K562 (cell line): ENCODE data around the gene FAM83G. TPM values are rescaled to one million over a fixed set of nuclear protein-coding genes. Genes with fewer than 3 reads are reported as not detected.

Experiments used
- ATAC-seq: fragments of 200-7000 bp; cut with Tn5 transposase; 3 replicates; pipeline ENCODE4 v1.9.1; 2020; ENCODE audit warnings: moderate library complexity
- BruUV-seq: library from RNA; stranded (reverse); fragments of 400-500 nt; replicated peaks from 2 replicates; lab custom pipeline; 2021; lab: Mats Ljungman, UMichigan
- CTCF ChIA-PET: fragments of 300-600 bp; formaldehyde crosslinking; extraction: SDS; loops from one replicate; lab custom pipeline; 2021; ENCODE audit warnings: low intra/inter-chr PET ratio; lab: Yijun Ruan, JAX
- POLR2A ChIA-PET: fragments of 300-600, 350-650 bp; sonication (Branson Sonifier 250); formaldehyde crosslinking; extraction: SDS; loops from one replicate; lab custom pipeline; 2021; ENCODE audit warnings: antibody characterized with exemption, inconsistent platforms; lab: Yijun Ruan, JAX
- DNase-seq, 4 experiments: peaks; one replicate each; pipeline versions ENCODE4 v3.0.0 to v3.0.0-alpha.2; 2011 to 2018; ENCODE audit warnings: low spot score in 3 of 4, mixed read lengths in 3 of 4; ENCODE audit errors: extremely low read depth in 1 of 4
- FAIRE-seq: peaks from 2 replicates; lab custom pipeline; 2011; peaks lifted over from hg19 to GRCh38; lab: Jason Lieb, UNC
- H2AFZ ChIP-seq: 2 replicates; pipeline ENCODE4 v1.6.0; 2011; ENCODE audit warnings: low read depth, low read length, control low read depth, inconsistent platforms
- H3K27ac ChIP-seq: fragments of 200-600 bp; 3 replicates; pipeline ENCODE4 v1.8.0; 2011; ENCODE audit warnings: low read depth, mild to moderate bottlenecking, control low read depth, inconsistent platforms, low read length, moderate library complexity, mixed read lengths; ENCODE audit errors: extremely low read depth
- H3K27me3 ChIP-seq, 2 experiments: fragments of 300-600 bp in 1 of 2; 2 replicates in 1 of 2; 3 replicates in 1 of 2; pipeline versions ENCODE4 v1.6.0 to v1.8.0; 2011; ENCODE audit warnings: inconsistent platforms in 2 of 2, low read length in 2 of 2, mild to moderate bottlenecking in 1 of 2, mixed read lengths in 1 of 2, moderate library complexity in 1 of 2; ENCODE audit not compliant: control insufficient read depth in 2 of 2, insufficient read depth in 2 of 2
- H3K36me3 ChIP-seq: fragments of 300-600 bp; 3 replicates; pipeline ENCODE4 v1.8.0; 2011; ENCODE audit warnings: mild to moderate bottlenecking, low read length, inconsistent platforms; ENCODE audit not compliant: control insufficient read depth, insufficient read depth
- H3K4me1 ChIP-seq, 2 experiments: fragments of 200-600 bp in 1 of 2; replicated peaks in 1 of 2; 2 replicates in 1 of 2; 3 replicates in 1 of 2; pipeline versions ENCODE4 v1.5.1 to v1.8.0; 2011; ENCODE audit warnings: inconsistent platforms in 2 of 2, low read length in 2 of 2, mild to moderate bottlenecking in 1 of 2, mixed read lengths in 1 of 2, moderate library complexity in 1 of 2; ENCODE audit not compliant: control insufficient read depth in 2 of 2, insufficient read depth in 2 of 2
- H3K4me2 ChIP-seq: 2 replicates; pipeline ENCODE4 v1.6.1; 2011; ENCODE audit warnings: low read length, control low read depth, inconsistent platforms, mixed read lengths; ENCODE audit not compliant: insufficient read depth
- H3K4me3 ChIP-seq: fragments of 200-600 bp; sonication (generic), shearing (Covaris generic); 2 replicates; pipeline ENCODE4 v1.5.1; 2016; ENCODE audit warnings: control low read depth, inconsistent platforms
- H3K79me2 ChIP-seq: fragments of 200-600 bp; 3 replicates; pipeline ENCODE4 v1.8.0; 2011; ENCODE audit warnings: low read length, inconsistent platforms; ENCODE audit not compliant: control insufficient read depth, insufficient read depth
- H3K9ac ChIP-seq, 2 experiments: 2 replicates each; pipeline versions ENCODE4 v1.6.0 to v1.6.1; 2011; ENCODE audit warnings: low read depth in 2 of 2, low read length in 2 of 2, control low read depth in 1 of 2, inconsistent platforms in 1 of 2, mild to moderate bottlenecking in 1 of 2, mixed read lengths in 1 of 2; ENCODE audit not compliant: insufficient read depth in 1 of 2
- H3K9me1 ChIP-seq: one replicate; pipeline ENCODE4 v1.6.0; 2011; ENCODE audit warnings: inconsistent platforms, mild to moderate bottlenecking, low read length, moderate library complexity; ENCODE audit not compliant: control insufficient read depth, insufficient read depth
- H3K9me3 ChIP-seq: replicated peaks from 2 replicates; pipeline ENCODE4 v1.5.1; 2011; ENCODE audit warnings: low read depth, low read length, inconsistent platforms; ENCODE audit not compliant: control insufficient read depth, insufficient read depth
- H4K20me1 ChIP-seq: replicated peaks from 2 replicates; pipeline ENCODE4 v1.6.1; 2011; ENCODE audit warnings: low read length, inconsistent platforms, mixed read lengths; ENCODE audit not compliant: control insufficient read depth, insufficient read depth
- IRF2 ChIP-seq: sonication (generic); formaldehyde crosslinking; IDR thresholded peaks from 2 replicates; pipeline ENCODE4 v1.8.1; 2022; ENCODE audit warnings: mild to moderate bottlenecking, missing genetic modification reagents
- MITF ChIP-seq: IDR thresholded peaks from 2 replicates; pipeline ENCODE4 v1.6.1; 2014; ENCODE audit warnings: antibody characterized with exemption
- PML ChIP-seq: IDR thresholded peaks from 2 replicates; pipeline ENCODE4 v1.6.1; 2012; ENCODE audit warnings: low read length, inconsistent platforms
- POLR2G ChIP-seq: fragments of 200-400 bp; formaldehyde crosslinking; IDR thresholded peaks from 2 replicates; pipeline ENCODE4 v1.6.1; 2017; ENCODE audit warnings: low read depth, mild to moderate bottlenecking, antibody characterized with exemption, low read length, moderate library complexity
- SFPQ ChIP-seq: fragments of 200-400 bp; formaldehyde crosslinking; IDR thresholded peaks from 2 replicates; pipeline ENCODE4 v1.6.1; 2017; ENCODE audit warnings: mild to moderate bottlenecking, low read depth, low read length, moderate library complexity
- ZFX ChIP-seq: sonication (generic); formaldehyde crosslinking; IDR thresholded peaks from 2 replicates; pipeline ENCODE4 v1.8.0; 2022; ENCODE audit warnings: mild to moderate bottlenecking, missing genetic modification reagents, moderate library complexity
- WGBS: fragments of 100-300 bp; shearing (Covaris generic); methylation state at CpG from one replicate; pipeline ENCODE4 v1.1.6; 2016; ENCODE audit warnings: low coverage, mixed read lengths; ENCODE audit not compliant: insufficient coverage; ENCODE audit errors: missing lambda C conversion rate; 5-methylcytosine and 5-hydroxymethylcytosine counted together
- in situ Hi-C: fragments of 300-500 bp; cut with MboI; formaldehyde crosslinking; loops from 4 replicates; pipeline ENCODE4 v1.15.0; 2018; ENCODE audit warnings: inconsistent platforms, mixed read lengths
- intact Hi-C: fragments of 100-400 bp; cut with micrococcal nuclease; formaldehyde crosslinking; loops from 2 replicates; pipeline ENCODE4 v1.14.2; 2022
- polyA plus RNA-seq, 8 experiments: library from polyadenylated mRNA; depleted of rRNA in 4 of 8; stranded (reverse) in 5 of 8; unstranded in 3 of 8; fragments of >200 nt; fragmentation: Nextera tagmentation in 2 of 8; fragmentation: Illumina TruSeq in 1 of 8; extraction: Ambion mirVana in 2 of 8; extraction: Trizol in 1 of 8; gene quantifications; 2 replicates each; pipeline versions ENCODE4 v1.2.1 to v1.2.3, GENCODE V29; 2011 to 2014; ENCODE audit warnings: inconsistent platforms in 1 of 8, missing spikeins in 1 of 8
- total RNA-seq, 7 experiments: library from RNA; depleted of rRNA in 6 of 7; stranded (reverse); fragments of >200 nt in 6 of 7; fragmentation: Illumina TruSeq in 2 of 7; extraction: Trizol in 2 of 7; gene quantifications; 2 replicates each; pipeline versions ENCODE4 v1.2.1 to v1.2.3, GENCODE V29; 2011 to 2021; ENCODE audit warnings: low replicate concordance in 1 of 7

The FAM83G gene
- total and polyA plus RNA-seq, 9 of the 15 experiments (the other 6 are each of a cell fraction or from before 2014, with no cell fraction given) = 0.04 to 10.3 (median 4.5) TPM; not detected in 1

- no peak for TF ChIP-seq MITF
- no peak for TF ChIP-seq IRF2
- no peak for TF ChIP-seq ZFX (CRISPR knock-in tag)
Measured at GRCh38 chr17:18992454-18993130, 12.0 kb downstream of the FAM83G start (continued).

- no peak overlapping the region for H3K9ac ChIP-seq
- H3K9me3 ChIP-seq = no peaks in the 10 kb centered on the region
- no TSS peak for BruUV-seq
- no peak overlapping the region for H3K4me3 ChIP-seq
- H4K20me1 ChIP-seq = peaks cover 5% of the 10 kb centered on the region; the same call in 1 of the 2 replicates
- intact Hi-C loops (no loop called here), in situ Hi-C loops (no loop called here)
- DNase-seq = no peak
- POLR2A ChIA-PET = interaction anchor here (0.6 to 1.0 kb wide), 3 partner anchors 13 to 24 kb away, joined by 3 to 4 read pairs (median 3); partner anchors contain the start of gene FAM83G
- no peak overlapping the region for H3K27ac ChIP-seq
- peaks cover 2% of the 10 kb centered on the region; the same call in 1 of the 3 replicates for H3K36me3 ChIP-seq
- CTCF ChIA-PET = no interaction called here
- no peak for ATAC-seq
- no peaks in the 10 kb centered on the region for H3K9me1 ChIP-seq
- TF ChIP-seq PML = no peak
- TF ChIP-seq POLR2G = 0 out of 2 replicates have a peak, but pooled peaks have one; percentile 17
- no peak for TF ChIP-seq SFPQ
- H3K4me1 ChIP-seq = peaks cover 0 to 15% of the 10 kb centered on the region in 2 experiments; a peak in 2 of 5 replicates
- H2AFZ ChIP-seq = no peak overlapping the region
- no peaks in the 10 kb centered on the region for H3K27me3 ChIP-seq
- FAIRE-seq = no peak
- no peak overlapping the region for H3K4me2 ChIP-seq
- 0 out of 3 replicates have a peak, but pooled peaks cover 3% of the 10 kb centered on the region for H3K79me2 ChIP-seq
- WGBS = 91% methylated on average over 10 of the region's 20 CpGs
Measured at GRCh38 chr17:18991531-18992315, 12.8 kb downstream of the FAM83G start.
